Lower lobe of right lung (tissue), 2 donors: Measurements from ENCODE around the gene NKX2-2. TPM values are rescaled to one million over a fixed set of nuclear protein-coding genes. Genes with fewer than 3 reads are reported as not detected.
"Not testable (repeated sequence)": the region's sequence is repeated elsewhere in the genome, so short reads cannot be mapped to it uniquely, and the experiment has no call there.

ENCODE experiments used
- ATAC-seq, 2 donors: fragments of 200-7000 bp; cut with Tn5 transposase; one replicate each; pipeline ENCODE4 v1.9.1; 2020 to 2022; ENCODE audit warnings: mild to moderate bottlenecking in 2 of 2, moderate library complexity in 2 of 2
- DNase-seq: peaks from one replicate; pipeline ENCODE4 v3.0.0-alpha.2; 2020
- H3K27ac ChIP-seq: fragments of 200-600 bp; one replicate; pipeline ENCODE4 v1.8.0; 2022
- H3K27me3 ChIP-seq: fragments of 200-600 bp; one replicate; pipeline ENCODE4 v1.8.0; 2022; ENCODE audit warnings: low read depth
- H3K36me3 ChIP-seq: fragments of 200-600 bp; one replicate; pipeline ENCODE4 v1.8.0; 2022; ENCODE audit warnings: mild to moderate bottlenecking
- H3K4me1 ChIP-seq: fragments of 200-600 bp; one replicate; pipeline ENCODE4 v1.8.0; 2022
- H3K4me3 ChIP-seq: fragments of 200-600 bp; one replicate; pipeline ENCODE4 v1.8.0; 2022; ENCODE audit warnings: mild to moderate bottlenecking
- H3K9me3 ChIP-seq: fragments of 200-600 bp; one replicate; pipeline ENCODE4 v1.8.0; 2022
- CTCF ChIP-seq: fragments of 200-600 bp; IDR thresholded peaks from one replicate; pipeline ENCODE4 v1.8.0; 2022; ENCODE audit warnings: antibody characterized with exemption, mild to moderate bottlenecking
- intact Hi-C: fragments of 100-400 bp; cut with DNase I; formaldehyde crosslinking; loops from one replicate; pipeline ENCODE4 v1.11.0; 2022
- total RNA-seq: library from RNA; stranded (reverse); fragmentation: NEBNext Ultra II Directional; extraction: Animal tissue kit (Norgen Biotek cat#: 25700); gene quantifications from one replicate; pipeline ENCODE4 v1.2.1, GENCODE V29; 2021
- donor health status: DM: no; HTN: yes; CAD: no; lungs with severe emphysema.

NKX2-2 gene
- total RNA-seq, 1 donor from 2014 or later: not detected

DNA sequence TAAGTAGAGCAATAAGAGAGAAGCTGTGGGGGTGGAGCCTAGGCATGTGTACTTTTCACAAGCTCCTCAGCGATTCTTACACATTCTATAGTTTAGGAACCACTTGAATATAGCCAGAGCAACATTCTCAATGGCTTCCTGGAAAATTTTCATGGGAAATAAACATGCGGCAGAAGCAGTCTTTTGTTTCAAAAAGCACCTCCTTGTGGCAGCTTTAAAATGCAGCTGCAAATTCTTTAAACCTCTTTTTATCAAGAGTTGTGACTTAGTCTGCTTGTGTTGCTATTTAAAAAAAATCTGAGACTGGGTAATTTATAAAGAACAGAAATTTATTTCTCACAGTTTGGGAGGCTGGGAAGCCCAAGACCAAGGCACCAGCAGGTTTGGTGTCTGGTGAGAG lies 23.8 kb downstream of the NKX2-2 start:
- intact Hi-C loops: no loop called here
- Histone ChIP-seq H3K4me3 (no peak overlapping the region), H3K4me1 (no peaks in the 10 kb centered on the region), H3K27ac (no peak overlapping the region), H3K27me3 (peaks cover 18% of the 10 kb centered on the region), H3K9me3 (no peaks in the 10 kb centered on the region), H3K36me3 (no peaks in the 10 kb centered on the region)
- ATAC-seq: no peak
- peak; percentile 12 for TF ChIP-seq CTCF
- no peak for DNase-seq

DNA sequence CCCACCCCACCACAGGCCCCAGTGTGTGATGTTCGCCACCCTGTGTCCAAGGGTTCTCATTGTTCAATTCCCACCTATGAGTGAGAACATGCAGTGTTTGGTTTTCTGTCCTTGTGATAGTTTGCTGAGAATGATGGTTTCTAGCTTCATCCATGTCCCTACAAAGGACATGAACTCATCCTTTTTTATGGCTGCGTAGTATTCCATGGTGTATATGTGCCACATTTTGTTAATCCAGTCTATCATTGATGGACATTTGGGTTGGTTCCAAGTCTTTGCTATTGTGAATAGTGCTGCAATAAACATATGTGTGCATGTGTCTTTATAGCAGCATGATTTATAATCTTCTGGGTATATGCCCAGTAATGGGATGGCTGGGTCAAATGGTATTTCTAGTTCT lies 33.7 kb downstream of the NKX2-2 start:
- H3K36me3 ChIP-seq, H3K9me3 ChIP-seq, H3K27ac ChIP-seq, DNase-seq, H3K4me1 ChIP-seq, H3K4me3 ChIP-seq, ATAC-seq, intact Hi-C loops: not testable (repeated sequence)
- peaks cover 18% of the 10 kb centered on the region for H3K27me3 ChIP-seq

GRCh38 chr20:21465799-21466198 lies 48.1 kb downstream of the NKX2-2 start:
- Histone ChIP-seq H3K4me1 (no peaks in the 10 kb centered on the region), H3K9me3 (no peaks in the 10 kb centered on the region), H3K27ac (no peak overlapping the region), H3K36me3 (no peaks in the 10 kb centered on the region), H3K4me3 (no peak overlapping the region), H3K27me3 (no peaks in the 10 kb centered on the region)
- intact Hi-C loops: no loop called here
- ATAC-seq: no peak
- no peak for DNase-seq
- TF ChIP-seq CTCF: no peak

GRCh38 chr20:21464916-21465315 lies 48.9 kb downstream of the NKX2-2 start:
- ATAC-seq: no peak
- Histone ChIP-seq H3K36me3 (no peaks in the 10 kb centered on the region), H3K27ac (no peak overlapping the region), H3K9me3 (no peaks in the 10 kb centered on the region), H3K27me3 (no peaks in the 10 kb centered on the region), H3K4me3 (no peak overlapping the region), H3K4me1 (no peaks in the 10 kb centered on the region)
- DNase-seq: no peak
- intact Hi-C loops: no loop called here
- TF ChIP-seq CTCF: no peak

Other genes starting within 250 kb of the NKX2-2 start
- 62.1 TPM for gene XRN2, start 210.7 kb downstream of the NKX2-2 start, total RNA-seq
- not detected for gene NKX2-4, start 116.5 kb downstream of the NKX2-2 start, total RNA-seq
- gene PAX1, start 191.6 kb upstream of the NKX2-2 start, total RNA-seq: not detected